Glomerular visceral epithelial cell (primary cell): ENCODE measurements around the gene TSR3.

Experiments
- DNase-seq: peaks from one replicate; pipeline ENCODE4 v3.0.0-alpha.2; 2016; ENCODE audit errors: extremely low spot score

Gene TSR3

DNA sequence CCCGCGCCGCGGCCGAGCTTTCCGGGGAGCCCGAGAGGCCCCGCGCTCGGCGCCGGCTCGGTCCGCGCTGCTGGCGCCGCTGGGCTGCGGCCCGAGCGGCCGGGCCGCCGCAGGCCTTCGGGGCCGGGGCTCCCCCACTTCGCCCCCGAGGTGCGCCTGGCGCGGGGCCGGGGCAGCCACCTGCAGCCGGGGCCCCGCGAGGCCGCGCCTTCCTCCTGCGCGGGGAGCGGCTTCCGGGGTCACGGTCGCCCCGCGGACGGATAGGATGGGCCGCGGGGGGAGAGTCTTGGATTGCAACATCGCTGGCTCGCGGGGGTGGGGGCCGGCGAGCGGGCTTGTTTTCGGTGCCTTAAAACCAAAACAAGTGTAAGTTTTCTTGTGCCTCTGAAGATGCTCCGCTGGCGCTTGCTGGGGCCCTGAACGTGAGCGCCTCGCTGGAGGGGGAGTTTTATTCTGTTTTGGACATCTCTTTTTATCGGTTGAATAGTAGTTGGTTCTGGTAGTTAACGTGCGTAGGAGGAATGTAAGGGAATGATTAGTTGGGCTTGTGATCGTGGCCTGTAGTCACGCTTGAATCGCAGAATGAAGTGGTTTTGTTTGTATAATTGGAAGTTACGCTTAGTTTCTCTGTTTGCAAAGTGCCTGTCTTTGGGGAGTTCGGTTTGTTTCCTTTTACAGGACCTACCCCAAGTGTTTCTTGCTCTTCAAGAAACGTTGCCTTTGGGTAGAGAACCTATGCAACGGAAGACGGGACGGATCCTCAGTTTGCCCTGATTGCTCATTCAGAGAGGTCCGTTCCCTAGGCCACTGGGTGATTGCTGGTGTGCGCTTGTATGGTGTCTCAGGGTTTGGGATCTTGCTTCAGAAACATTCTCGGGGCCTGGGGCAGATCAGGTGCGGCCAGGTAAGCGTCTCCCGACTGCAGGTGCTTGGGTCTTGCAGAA, 41.5 kb downstream of the TSR3 start:
- peak; percentile 35 for DNase-seq

DNA sequence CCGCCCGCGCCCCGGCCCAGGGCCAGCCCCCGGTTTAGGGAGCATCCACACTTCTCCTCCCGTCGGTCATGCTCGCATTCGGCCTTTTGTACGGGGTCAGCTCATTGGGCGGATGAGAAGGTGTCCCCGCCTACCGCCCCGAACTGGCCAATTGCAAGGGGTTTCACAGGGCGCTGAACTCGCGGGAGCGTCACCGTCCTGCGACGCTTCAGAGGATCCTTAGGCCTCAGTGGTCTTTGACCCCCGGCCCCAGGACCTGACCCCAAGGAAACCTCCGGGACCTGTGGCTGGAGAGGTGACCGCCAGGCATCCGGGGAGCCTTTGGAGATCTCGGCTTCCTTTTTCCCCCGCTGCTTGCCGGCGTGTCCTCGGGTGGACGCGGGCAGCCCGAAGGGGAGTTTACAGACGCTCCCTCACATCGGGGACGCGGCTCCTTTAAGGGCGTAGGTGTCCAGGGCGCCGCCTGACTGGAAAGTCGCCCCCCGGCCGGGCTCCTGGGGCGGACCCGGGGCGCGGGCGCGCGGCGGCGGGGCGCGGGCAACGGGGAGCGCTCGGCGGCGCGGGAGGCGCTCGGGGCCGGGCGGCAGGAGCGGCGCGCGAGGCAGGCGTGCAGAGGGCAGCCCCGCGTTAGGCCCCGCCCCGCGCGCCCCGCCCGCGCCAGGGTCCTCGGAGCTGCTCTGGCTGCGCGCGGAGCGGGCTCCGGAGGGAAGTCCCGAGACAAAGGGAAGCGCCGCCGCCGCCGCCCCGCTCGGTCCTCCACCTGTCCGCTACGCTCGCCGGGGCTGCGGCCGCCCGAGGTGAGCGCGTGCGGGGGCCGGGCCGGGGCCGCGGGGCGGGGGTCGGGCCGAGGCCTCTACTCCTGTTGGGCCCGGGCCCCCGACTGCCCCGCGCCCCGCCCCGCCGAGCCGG, 42.4 kb downstream of the TSR3 start, which contains the start of gene UBE2I:
Gene UBE2I (plus strand): TSS at position 660 of the 909 bp plus-strand sequence. CDS start 4,395 bp downstream, outside the sequence.
- peak; percentile 95 for DNase-seq

DNA sequence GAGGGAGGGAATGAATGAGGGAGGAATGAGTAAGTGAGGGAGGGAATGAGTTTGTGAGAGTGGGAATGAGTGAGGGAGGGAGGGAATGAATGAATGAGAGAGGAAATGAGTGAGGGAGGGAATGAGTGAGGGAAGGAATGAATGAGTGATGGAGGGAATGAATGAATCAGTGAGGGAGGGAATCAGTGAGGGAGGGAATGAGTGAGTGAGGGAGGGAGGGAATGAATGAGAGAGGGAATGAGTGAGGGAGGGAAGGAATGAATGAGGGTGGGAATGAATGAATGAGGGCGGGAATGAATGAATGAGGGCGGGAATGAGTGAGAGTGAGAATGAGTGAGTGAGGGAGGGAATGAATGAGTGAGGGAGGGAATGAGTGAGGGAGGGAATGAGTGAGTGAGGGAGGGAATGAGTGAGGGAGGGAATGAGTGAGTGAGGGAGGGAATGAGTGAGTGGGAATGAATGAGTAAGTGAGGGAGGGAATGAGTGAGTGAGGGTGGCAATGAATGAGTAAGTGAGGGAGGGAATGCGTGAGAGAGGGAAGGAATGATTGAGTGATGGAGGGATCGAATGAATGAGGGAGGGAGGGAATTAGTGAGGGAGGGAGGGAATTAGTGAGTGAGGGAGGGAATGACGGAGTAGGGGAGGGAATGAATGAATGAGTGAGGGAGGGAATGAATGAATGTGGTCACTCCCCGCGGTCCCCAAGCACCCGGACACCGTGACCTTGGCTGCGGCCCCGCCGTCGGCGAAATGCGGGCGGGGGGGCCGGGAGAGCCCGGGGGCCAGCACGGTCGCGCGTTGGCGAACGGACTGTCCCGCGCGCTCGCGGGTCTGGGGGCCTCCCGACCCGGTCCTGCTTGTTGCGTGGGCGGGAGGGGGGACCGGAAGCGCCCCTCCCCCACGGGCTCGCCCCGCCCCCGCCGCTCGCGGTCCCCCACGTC, 43.4 kb downstream of the TSR3 start:
- DNase-seq, result no peak

DNA sequence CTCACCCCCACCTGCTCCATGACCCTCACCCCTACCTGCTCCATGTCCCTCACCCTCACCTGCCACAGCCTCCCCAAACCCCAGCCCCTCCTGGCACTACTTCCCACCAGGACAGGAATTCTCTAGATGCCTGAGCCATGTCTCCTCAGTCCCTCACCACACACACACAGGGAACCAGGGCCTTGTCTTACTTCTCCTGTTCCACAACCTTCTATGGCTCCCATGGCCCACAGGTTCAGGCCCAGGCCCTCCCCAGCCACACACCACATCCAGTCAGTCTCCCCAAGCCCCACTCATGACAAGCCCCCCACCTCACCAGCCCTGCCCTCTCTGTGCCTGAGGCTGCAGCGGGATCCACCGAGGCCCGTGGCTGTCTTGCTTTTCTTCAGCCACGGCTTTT, 45.3 kb downstream of the TSR3 start:
- DNase-seq, result no peak

DNA sequence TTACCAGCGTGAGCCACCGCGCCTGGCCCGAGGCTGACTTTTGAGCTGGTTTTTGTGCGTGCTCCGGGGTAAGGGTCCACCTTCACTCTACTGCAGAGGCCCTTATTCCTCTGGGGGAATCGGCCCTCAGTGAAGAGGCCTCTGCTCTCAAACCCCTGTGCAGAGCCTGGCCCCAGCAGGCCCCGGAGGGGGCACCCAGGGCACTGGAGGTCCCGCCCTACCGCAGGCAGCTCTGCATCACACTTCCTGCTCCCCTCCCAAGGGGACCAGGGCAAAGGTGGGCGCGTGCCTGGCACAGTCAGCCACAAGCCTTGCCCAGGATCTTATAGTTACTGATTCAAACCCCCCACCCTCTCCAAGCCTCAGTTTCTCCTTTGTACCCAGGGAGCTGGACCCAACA, 45.9 kb downstream of the TSR3 start:
- no peak for DNase-seq

DNA sequence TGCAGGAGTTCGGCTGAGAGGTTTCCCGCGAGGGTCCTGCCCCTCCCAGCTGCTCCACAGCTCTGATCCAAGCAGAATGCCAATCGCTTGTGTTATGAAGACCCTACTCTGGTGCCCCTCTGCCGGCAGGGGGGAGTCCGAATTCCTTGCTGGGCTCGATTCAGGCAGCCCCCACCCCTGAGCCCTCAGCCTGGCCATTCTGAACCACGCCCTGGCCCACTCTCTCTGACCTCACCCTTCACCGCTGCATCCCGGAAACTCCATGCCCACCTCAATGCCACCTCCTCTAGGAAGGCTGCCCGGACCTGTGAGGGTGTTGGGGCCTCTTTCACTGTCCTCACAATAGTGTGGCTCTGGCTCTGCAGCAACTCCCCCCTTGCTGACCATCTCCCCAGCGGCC, 50.1 kb downstream of the TSR3 start:
- no peak for DNase-seq

DNA sequence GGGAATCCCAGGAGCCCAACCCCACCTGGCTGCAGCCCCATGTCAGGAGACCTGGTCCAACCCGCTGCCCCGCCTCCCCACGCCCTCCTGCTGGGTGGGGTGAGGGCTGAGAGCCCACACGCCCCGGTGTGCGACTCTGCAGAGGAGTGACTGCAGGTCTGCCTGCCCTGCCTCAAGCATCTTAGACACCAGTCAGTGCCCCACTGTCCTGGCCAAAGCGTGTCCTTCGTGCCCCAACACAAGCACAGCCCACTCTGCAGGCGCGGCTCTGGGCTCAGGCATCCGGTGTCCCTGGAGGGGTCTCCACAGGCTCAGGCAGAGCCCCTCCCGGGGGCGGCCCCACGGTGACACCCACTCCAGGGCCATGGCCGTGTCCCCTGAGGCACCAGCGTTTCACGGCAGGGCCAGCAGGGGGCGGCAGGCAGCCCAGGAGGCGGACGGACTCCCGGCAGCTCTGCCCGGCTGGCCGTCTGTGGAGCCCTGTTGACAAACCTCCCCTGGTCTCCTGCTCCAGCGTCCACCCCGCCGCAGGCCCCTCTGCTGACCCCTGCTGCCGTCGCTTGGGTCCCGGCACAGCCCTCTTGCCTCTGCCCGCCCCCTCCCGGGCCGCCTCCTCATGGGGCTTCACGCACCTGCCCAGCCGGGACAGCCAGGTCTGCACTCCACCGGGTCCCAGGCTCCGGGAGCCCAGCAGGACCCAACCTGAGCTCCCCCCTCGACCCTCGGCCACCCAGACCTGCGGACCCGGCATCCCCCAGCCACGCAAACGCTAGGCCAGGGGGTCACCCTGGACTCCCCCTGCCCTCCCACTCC, 50.8 kb downstream of the TSR3 start:
- peak; percentile 49 for DNase-seq

DNA sequence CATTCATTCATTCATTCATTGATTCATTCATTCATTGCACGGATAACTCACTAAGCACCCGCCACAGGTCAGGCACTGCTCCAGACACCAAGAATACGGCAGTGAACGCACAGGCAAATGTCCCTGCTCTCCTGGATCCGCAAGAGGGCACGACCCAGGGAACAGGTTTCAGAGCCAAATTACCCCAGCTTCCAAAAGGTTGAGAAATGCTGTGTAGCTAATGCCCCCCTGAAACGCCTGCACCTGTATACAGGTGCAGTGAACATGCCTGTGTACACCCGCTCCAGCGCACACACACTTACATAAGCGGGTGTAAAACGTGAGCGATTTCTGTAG, 51.8 kb downstream of the TSR3 start:
- no peak for DNase-seq
